PC-3 (cell line): ENCODE measurements around the gene CCDC82.

Experiments
- CTCF ChIP-seq: fragments of 300-600 bp; sonication (generic); conservative IDR thresholded peaks from 2 replicates; pipeline ENCODE4 v1.5.1; 2017; ENCODE audit warnings: antibody characterized with exemption, low read depth, mild to moderate bottlenecking, low read length
- EZH2phosphoT487 ChIP-seq: fragments of 300-600 bp; sonication (generic); IDR thresholded peaks from 2 replicates; pipeline ENCODE4 v1.6.1; 2018; ENCODE audit warnings: mild to moderate bottlenecking, antibody characterized with exemption, low read length, borderline replicate concordance

- TF ChIP-seq CTCF (no peak), EZH2phosphoT487 (no peak)
Observed at GRCh38 chr11:96314326-96315020, 75.2 kb downstream of the CCDC82 start.
